Measurements from ENCODE around the gene NFIC.

GRCh38 chr19:3367628-3368440 is 1.5 kb downstream of the NFIC start:
- TF ChIP-seq, protein P1, sequence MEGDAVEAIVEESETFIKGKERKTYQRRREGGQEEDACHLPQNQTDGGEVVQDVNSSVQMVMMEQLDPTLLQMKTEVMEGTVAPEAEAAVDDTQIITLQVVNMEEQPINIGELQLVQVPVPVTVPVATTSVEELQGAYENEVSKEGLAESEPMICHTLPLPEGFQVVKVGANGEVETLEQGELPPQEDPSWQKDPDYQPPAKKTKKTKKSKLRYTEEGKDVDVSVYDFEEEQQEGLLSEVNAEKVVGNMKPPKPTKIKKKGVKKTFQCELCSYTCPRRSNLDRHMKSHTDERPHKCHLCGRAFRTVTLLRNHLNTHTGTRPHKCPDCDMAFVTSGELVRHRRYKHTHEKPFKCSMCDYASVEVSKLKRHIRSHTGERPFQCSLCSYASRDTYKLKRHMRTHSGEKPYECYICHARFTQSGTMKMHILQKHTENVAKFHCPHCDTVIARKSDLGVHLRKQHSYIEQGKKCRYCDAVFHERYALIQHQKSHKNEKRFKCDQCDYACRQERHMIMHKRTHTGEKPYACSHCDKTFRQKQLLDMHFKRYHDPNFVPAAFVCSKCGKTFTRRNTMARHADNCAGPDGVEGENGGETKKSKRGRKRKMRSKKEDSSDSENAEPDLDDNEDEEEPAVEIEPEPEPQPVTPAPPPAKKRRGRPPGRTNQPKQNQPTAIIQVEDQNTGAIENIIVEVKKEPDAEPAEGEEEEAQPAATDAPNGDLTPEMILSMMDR (IDR thresholded peaks at IDR 0.05), result no peak
- no peak for TF ChIP-seq POLR2A (IDR thresholded peaks at IDR 0.05)

All from Peyer's patch (tissue), 4 donors.